WERI-Rb-1 (cell line): ENCODE measurements around the gene APC.

Experiments used
- DNase-seq: peaks from one replicate; pipeline ENCODE4 v3.0.0-alpha.2; 2020
- H3K27ac ChIP-seq: fragments of 250-450 bp; sonication (Bioruptor Pico); 2 replicates; pipeline ENCODE4 v1.5.1; 2020; ENCODE audit warnings: mild to moderate bottlenecking, moderate library complexity
- H3K27me3 ChIP-seq: fragments of 250-450 bp; sonication (Bioruptor Pico); 2 replicates; pipeline ENCODE4 v1.5.1; 2021; ENCODE audit warnings: mild to moderate bottlenecking, low read depth, moderate library complexity; ENCODE audit not compliant: insufficient read depth, severe bottlenecking
- H3K36me3 ChIP-seq: fragments of 250-450 bp; sonication (Bioruptor Pico); 2 replicates; pipeline ENCODE4 v1.5.1; 2020; ENCODE audit warnings: mild to moderate bottlenecking, moderate library complexity
- H3K4me3 ChIP-seq: 2 replicates; pipeline ENCODE4 v1.5.1; 2011; ENCODE audit warnings: low read depth, mild to moderate bottlenecking, control low read depth, low read length
- H3K9me3 ChIP-seq: fragments of 250-450 bp; sonication (Bioruptor Pico); 2 replicates; pipeline ENCODE4 v1.5.1; 2021; ENCODE audit warnings: mild to moderate bottlenecking, moderate library complexity; ENCODE audit not compliant: severe bottlenecking
- CTCF ChIP-seq: IDR thresholded peaks from 2 replicates; pipeline ENCODE4 v1.5.1; 2011; ENCODE audit warnings: low read depth, mild to moderate bottlenecking, control low read depth, inconsistent platforms, low read length

APC gene

GRCh38 chr5:112869948-112870347, 132.3 kb downstream of the APC start:
- H3K36me3 ChIP-seq = peaks cover 49% of the 10 kb centered on the region
- no peak overlapping the region for H3K27ac ChIP-seq
- no peak for TF ChIP-seq CTCF
- H3K4me3 ChIP-seq = no peak overlapping the region
- H3K9me3 ChIP-seq = no peaks in the 10 kb centered on the region
- no peak for DNase-seq
- no peaks in the 10 kb centered on the region for H3K27me3 ChIP-seq

DNA sequence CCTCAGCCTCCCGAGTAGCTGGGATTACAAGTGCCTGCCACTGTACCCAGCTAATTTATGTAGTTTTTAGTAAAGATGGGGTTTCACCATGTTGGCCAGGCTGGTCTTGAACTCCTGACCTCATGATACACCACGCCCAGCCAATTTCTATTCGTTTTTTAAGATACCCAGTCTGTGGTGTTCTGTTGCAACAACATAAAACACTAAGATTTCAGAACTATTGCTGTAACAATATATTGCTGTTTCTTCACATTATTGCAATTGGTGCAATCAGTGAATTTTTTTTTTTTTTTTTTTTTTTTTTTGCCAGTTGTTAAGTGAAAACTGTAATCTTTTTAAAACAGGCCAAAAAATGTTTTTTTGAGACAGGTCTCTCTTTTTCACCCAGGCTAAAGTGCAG, 133.3 kb downstream of the APC start:
- DNase-seq = no peak
- Histone ChIP-seq H3K27ac (no peak overlapping the region), H3K9me3 (no peaks in the 10 kb centered on the region), H3K4me3 (no peak overlapping the region), H3K27me3 (no peaks in the 10 kb centered on the region), H3K36me3 (peaks cover 40% of the 10 kb centered on the region)
- no peak for TF ChIP-seq CTCF

DNA sequence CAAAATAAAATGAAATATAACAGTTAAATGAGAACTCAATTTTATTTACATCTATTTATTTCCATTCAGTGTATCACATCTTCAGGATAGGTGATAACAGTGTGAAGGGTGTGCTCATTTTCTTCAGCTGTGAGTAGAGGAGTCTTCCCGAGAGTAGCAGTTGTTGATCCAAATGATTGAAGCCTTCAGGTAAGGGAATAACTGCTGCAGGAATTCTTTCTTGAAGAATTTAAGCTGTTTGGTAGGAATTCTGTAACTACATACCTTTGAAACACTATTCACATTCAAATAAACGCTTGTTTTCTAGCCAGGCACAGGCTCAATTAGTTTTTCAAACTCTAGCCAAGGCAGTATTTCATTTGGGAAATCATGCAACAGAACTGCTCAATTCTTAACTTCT, 138.7 kb downstream of the APC start:
- no peak overlapping the region for H3K4me3 ChIP-seq
- H3K9me3 ChIP-seq = no peaks in the 10 kb centered on the region
- no peak for TF ChIP-seq CTCF
- peaks cover 33% of the 10 kb centered on the region for H3K36me3 ChIP-seq
- no peak overlapping the region for H3K27ac ChIP-seq
- DNase-seq = no peak
- no peaks in the 10 kb centered on the region for H3K27me3 ChIP-seq

DNA sequence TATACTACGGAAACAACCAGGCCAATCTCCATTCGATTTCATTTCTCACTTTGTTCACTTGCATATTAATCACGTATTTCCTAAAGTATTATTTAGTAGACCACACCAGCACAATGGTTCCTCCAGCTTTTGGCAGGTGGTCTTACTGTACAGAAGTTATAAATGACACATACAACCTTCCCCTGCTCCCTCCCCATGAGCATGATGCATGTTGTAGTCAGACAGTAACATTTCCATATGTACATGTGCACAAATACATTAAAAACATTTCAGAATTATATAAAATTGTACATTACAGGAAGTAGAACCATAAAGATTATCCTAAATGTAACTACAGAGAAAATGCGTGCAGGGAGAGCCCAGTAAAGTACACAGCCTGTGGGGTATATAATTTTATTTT, 140.4 kb downstream of the APC start:
- Histone ChIP-seq H3K36me3 (peaks cover 48% of the 10 kb centered on the region), H3K9me3 (no peaks in the 10 kb centered on the region), H3K27ac (no peak overlapping the region), H3K27me3 (no peaks in the 10 kb centered on the region), H3K4me3 (no peak overlapping the region)
- DNase-seq = no peak
- no peak for TF ChIP-seq CTCF

DNA sequence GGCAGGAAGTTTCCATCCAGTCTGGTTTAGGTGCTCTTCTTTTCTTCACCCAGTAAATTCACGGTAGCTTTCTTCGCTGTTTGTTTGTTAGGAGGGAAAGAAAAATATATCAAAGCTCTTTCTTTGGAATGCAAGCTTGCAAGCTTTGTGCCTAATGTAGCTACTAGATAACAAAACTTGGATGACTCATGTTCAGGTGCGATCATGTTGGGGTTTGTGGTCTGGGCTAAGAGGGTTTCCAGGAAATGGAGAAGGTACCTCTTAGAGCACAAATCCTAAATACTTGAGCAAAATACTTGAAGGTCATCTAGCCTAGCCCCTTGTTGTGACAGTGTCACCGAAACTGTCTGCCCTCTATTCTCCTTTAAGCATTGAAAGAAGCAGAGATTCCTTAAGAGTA, 141.1 kb downstream of the APC start:
- no peak for DNase-seq
- Histone ChIP-seq H3K4me3 (no peak overlapping the region), H3K9me3 (no peaks in the 10 kb centered on the region), H3K27ac (no peak overlapping the region), H3K27me3 (no peaks in the 10 kb centered on the region), H3K36me3 (peaks cover 51% of the 10 kb centered on the region)
- TF ChIP-seq CTCF = no peak

- peak; percentile 15 for DNase-seq
- H3K27me3 ChIP-seq = no peaks in the 10 kb centered on the region
- no peak for TF ChIP-seq CTCF
- H3K27ac ChIP-seq = no peak overlapping the region; the same call in 1 of the 2 replicates
- no peaks in the 10 kb centered on the region for H3K9me3 ChIP-seq
- H3K4me3 ChIP-seq = no peak overlapping the region
- H3K36me3 ChIP-seq = peaks cover 65% of the 10 kb centered on the region
Measured at GRCh38 chr5:112880219-112880964, 142.7 kb downstream of the APC start.
